Mesenchymal stem cell (in vitro differentiated cells and primary cell): Measurements from ENCODE around the gene SLC6A8. TPM values are rescaled to one million over a fixed set of nuclear protein-coding genes. Genes with fewer than 3 reads are reported as not detected.

Source experiments
- DNase-seq: peaks from one replicate; pipeline ENCODE4 v3.0.0-alpha.2; 2013
- H2AFZ ChIP-seq: one replicate; pipeline ENCODE4 v1.6.1; 2013; ENCODE audit warnings: low read depth, mild to moderate bottlenecking, control low read depth, inconsistent platforms, low read length, moderate library complexity
- H2AK5ac ChIP-seq: 2 replicates; pipeline ENCODE4 v1.6.1; 2013; ENCODE audit warnings: low read length, moderate library complexity, mild to moderate bottlenecking, inconsistent platforms; ENCODE audit not compliant: severe bottlenecking
- H2BK120ac ChIP-seq: one replicate; pipeline ENCODE4 v1.6.1; 2013; ENCODE audit warnings: low read depth, mild to moderate bottlenecking, inconsistent platforms, low read length, moderate library complexity
- H2BK12ac ChIP-seq, 2 experiments: one replicate each; pipeline ENCODE4 v1.6.1; 2013; ENCODE audit warnings: inconsistent platforms in 2 of 2, low read length in 2 of 2, mild to moderate bottlenecking in 2 of 2, moderate library complexity in 2 of 2, control low read depth in 1 of 2
- H2BK15ac ChIP-seq: one replicate; pipeline ENCODE4 v1.6.1; 2013; ENCODE audit warnings: mild to moderate bottlenecking, low read depth, inconsistent platforms; ENCODE audit not compliant: poor library complexity, severe bottlenecking
- H2BK5ac ChIP-seq: 2 replicates; pipeline ENCODE4 v1.6.1; 2013; ENCODE audit warnings: low read depth, mild to moderate bottlenecking, low read length, control low read depth, inconsistent platforms; ENCODE audit not compliant: poor library complexity, severe bottlenecking
- H3K14ac ChIP-seq, 2 experiments: one replicate each; pipeline ENCODE4 v1.6.1; 2013; ENCODE audit warnings: inconsistent platforms in 2 of 2, low read length in 2 of 2, control low read depth in 1 of 2, mild to moderate bottlenecking in 1 of 2, moderate library complexity in 1 of 2
- H3K18ac ChIP-seq, 2 experiments: one replicate each; pipeline ENCODE4 v1.6.1; 2013; ENCODE audit warnings: inconsistent platforms in 2 of 2, low read length in 2 of 2, control low read depth in 1 of 2, low read depth in 1 of 2, mild to moderate bottlenecking in 1 of 2
- H3K23ac ChIP-seq, 2 experiments: one replicate each; pipeline ENCODE4 v1.6.1; 2013; ENCODE audit warnings: inconsistent platforms in 2 of 2, low read length in 2 of 2, mild to moderate bottlenecking in 2 of 2, moderate library complexity in 2 of 2, control low read depth in 1 of 2
- H3K27ac ChIP-seq: 2 replicates; pipeline ENCODE4 v1.5.1; 2013; ENCODE audit warnings: mild to moderate bottlenecking, moderate library complexity, low read length, control low read depth, inconsistent platforms; ENCODE audit not compliant: poor library complexity, severe bottlenecking
- H3K27me3 ChIP-seq, 2 experiments: 2 replicates each; pipeline versions ENCODE4 v1.6.1 to v1.7.0; 2013; ENCODE audit warnings: low read length in 2 of 2, mild to moderate bottlenecking in 2 of 2, moderate library complexity in 2 of 2, control low read depth in 1 of 2, inconsistent platforms in 1 of 2; ENCODE audit not compliant: control insufficient read depth in 1 of 2, insufficient read depth in 1 of 2
- H3K36me3 ChIP-seq, 2 experiments: 2 replicates each; pipeline versions ENCODE4 v1.6.1 to v1.7.0; 2013; ENCODE audit warnings: low read length in 2 of 2, control low read depth in 1 of 2, inconsistent platforms in 1 of 2, low read depth in 1 of 2, mild to moderate bottlenecking in 1 of 2; ENCODE audit not compliant: insufficient read depth in 2 of 2, control insufficient read depth in 1 of 2
- H3K4ac ChIP-seq, 2 experiments: one replicate each; pipeline ENCODE4 v1.6.1; 2013; ENCODE audit warnings: inconsistent platforms in 2 of 2, low read length in 2 of 2, mild to moderate bottlenecking in 2 of 2, moderate library complexity in 2 of 2, control low read depth in 1 of 2, low read depth in 1 of 2
- H3K4me1 ChIP-seq: 2 replicates; pipeline ENCODE4 v1.6.1; 2013; ENCODE audit warnings: low read depth, low read length, control low read depth; ENCODE audit not compliant: control insufficient read depth, insufficient read depth
- H3K4me2 ChIP-seq: 2 replicates; pipeline ENCODE4 v1.6.1; 2013; ENCODE audit warnings: low read length, mild to moderate bottlenecking, inconsistent platforms; ENCODE audit not compliant: poor library complexity, severe bottlenecking
- H3K4me3 ChIP-seq, 2 experiments: 2 replicates each; pipeline versions ENCODE4 v1.5.1 to v1.7.0; 2013; ENCODE audit warnings: low read length in 2 of 2, mild to moderate bottlenecking in 2 of 2, control low read depth in 1 of 2, low read depth in 1 of 2; ENCODE audit not compliant: insufficient read depth in 1 of 2
- H3K79me1 ChIP-seq: replicated peaks from 2 replicates; pipeline ENCODE4 v1.6.1; 2013; ENCODE audit warnings: mild to moderate bottlenecking, control low read depth, low read length, inconsistent platforms; ENCODE audit not compliant: poor library complexity, severe bottlenecking
- H3K9ac ChIP-seq: 2 replicates; pipeline ENCODE4 v1.7.0; 2013; ENCODE audit warnings: mild to moderate bottlenecking, low read length, moderate library complexity
- H3K9me3 ChIP-seq: 2 replicates; pipeline ENCODE4 v1.7.0; 2013; ENCODE audit warnings: mild to moderate bottlenecking, low read length; ENCODE audit not compliant: control insufficient read depth
- H4K8ac ChIP-seq: one replicate; pipeline ENCODE4 v1.6.1; 2013; ENCODE audit warnings: inconsistent platforms, mild to moderate bottlenecking, low read length, moderate library complexity
- H4K91ac ChIP-seq: one replicate; pipeline ENCODE4 v1.6.1; 2013; ENCODE audit warnings: mild to moderate bottlenecking, low read length, inconsistent platforms
- WGBS: methylation state at CpG from one replicate; pipeline ENCODE4 v1.1.7; 2013; ENCODE audit warnings: mixed read lengths; 5-methylcytosine and 5-hydroxymethylcytosine counted together
- polyA plus RNA-seq, 2 experiments: library from polyadenylated mRNA; stranded (reverse); fragments of 200-250 nt; gene quantifications; one replicate each; pipeline ENCODE4 v1.2.3, GENCODE V29; 2013

Gene SLC6A8
- polyA plus RNA-seq (2013, experiment 1 of 2): 26.1 TPM
- 26.0 TPM for polyA plus RNA-seq (2013, experiment 2 of 2)

DNA sequence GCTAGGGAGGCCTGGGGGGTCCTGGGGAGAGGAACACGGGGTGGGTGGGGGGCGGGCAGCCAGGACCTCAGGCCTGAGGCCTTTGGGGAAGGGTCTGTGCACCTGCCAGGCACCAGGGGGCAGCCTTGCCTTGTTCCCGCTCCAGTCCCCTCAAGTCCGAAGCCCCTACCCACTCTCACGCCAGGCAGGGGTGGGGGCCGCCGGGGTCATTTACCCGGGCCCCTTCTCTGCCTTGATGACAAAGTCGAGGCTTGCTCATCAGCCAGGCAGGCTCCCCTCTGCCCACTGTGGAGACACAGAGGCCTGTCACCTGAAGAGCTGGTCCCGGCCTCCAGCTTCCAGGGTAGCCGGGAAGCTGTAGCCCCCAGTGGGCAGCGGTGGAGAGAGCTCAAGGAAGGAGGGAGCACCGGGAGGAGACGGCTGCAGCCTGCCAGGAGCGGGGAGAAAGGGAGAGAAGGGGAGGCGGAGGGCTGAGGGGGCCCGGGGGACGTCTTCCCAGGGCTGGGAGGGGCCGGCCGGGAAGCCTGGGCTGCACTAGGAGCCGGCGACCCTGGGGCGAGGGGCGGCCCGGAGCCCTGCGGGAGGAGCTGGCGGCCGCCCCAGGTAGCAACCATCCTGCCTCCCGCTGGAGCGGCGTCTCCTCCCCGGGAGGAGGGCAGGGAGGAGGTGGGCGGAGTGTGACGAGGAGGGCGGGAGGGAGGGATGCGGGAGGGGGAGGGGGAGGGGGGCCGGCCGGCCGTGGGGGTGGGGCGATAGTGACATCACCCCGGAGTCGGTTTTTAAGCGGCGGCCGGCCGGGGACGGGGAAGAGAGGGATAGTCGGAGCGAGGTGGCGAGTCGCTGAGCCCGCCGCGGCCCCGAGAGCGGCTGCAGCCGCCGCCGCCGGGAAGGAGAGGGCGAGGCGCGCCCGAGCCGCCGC, at the start of gene SLC6A8:
SLC6A8 (plus strand) TSS at position 806 of the 919 bp plus-strand sequence. CDS start 649 bp downstream, outside the sequence.
- H2BK12ac ChIP-seq: no peak within 1 kb of the TSS

GRCh38 chrX:153638041-153638371, 49.7 kb upstream of the SLC6A8 start:
- H2BK12ac ChIP-seq: no peak overlapping the region
- H3K27ac ChIP-seq: no peak overlapping the region
- peak overlapping the region in 1 of 2 experiments; percentile 28 for H3K14ac ChIP-seq
- no peak overlapping the region for H2BK120ac ChIP-seq
- peaks cover 11% of the 10 kb centered on the region for H3K4me1 ChIP-seq
- H3K4me3 ChIP-seq: no peak overlapping the region
- no peak overlapping the region for H2AFZ ChIP-seq
- peaks cover 16 to 79% of the 10 kb centered on the region in 2 experiments for H3K27me3 ChIP-seq
- H2BK5ac ChIP-seq: no peak overlapping the region
- no peak for DNase-seq
- H4K8ac ChIP-seq: no peak overlapping the region
- no peak overlapping the region for H2AK5ac ChIP-seq
- no peak overlapping the region for H3K18ac ChIP-seq
- no peaks in the 10 kb centered on the region for H3K79me1 ChIP-seq
- no peak overlapping the region for H3K4me2 ChIP-seq
- H3K36me3 ChIP-seq: no peaks in the 10 kb centered on the region
- no peak overlapping the region for H3K4ac ChIP-seq
- H4K91ac ChIP-seq: no peak overlapping the region
- no peaks in the 10 kb centered on the region for H3K9me3 ChIP-seq
- WGBS: 77% methylated on average over 6 of the region's 6 CpGs
- H2BK15ac ChIP-seq: no peak overlapping the region
- no peak overlapping the region for H3K23ac ChIP-seq
- H3K9ac ChIP-seq: no peak overlapping the region

More for the DNA sequence above, at the start of gene SLC6A8:
- no peak within 1 kb of the TSS for H4K91ac ChIP-seq
- peak within 1 kb of the TSS in 1 of 2 experiments; percentile 64 for H3K4me3 ChIP-seq
- no peak within 1 kb of the TSS for H3K9ac ChIP-seq
- no peaks in the 10 kb centered on the region for H3K79me1 ChIP-seq
- H4K8ac ChIP-seq: no peak within 1 kb of the TSS
- H3K4me1 ChIP-seq: peaks cover 16% of the 10 kb centered on the region
- peak within 1 kb of the TSS; percentile 63 for H3K4me2 ChIP-seq
- H2BK5ac ChIP-seq: no peak within 1 kb of the TSS
- H3K4ac ChIP-seq: peak within 1 kb of the TSS in 1 of 2 experiments; percentile 61
- peaks cover 11 to 21% of the 10 kb centered on the region in 2 experiments for H3K27me3 ChIP-seq
- no peak within 1 kb of the TSS for H2AK5ac ChIP-seq
- no peak within 1 kb of the TSS for H2BK120ac ChIP-seq
- peaks cover 5% of the 10 kb centered on the region for H3K9me3 ChIP-seq
- peak; percentile 56 for DNase-seq
- H3K14ac ChIP-seq: no peak within 1 kb of the TSS
- H3K36me3 ChIP-seq: peaks cover 0 to 5% of the 10 kb centered on the region in 2 experiments
- H2BK15ac ChIP-seq: no peak within 1 kb of the TSS
- H3K27ac ChIP-seq: no peak within 1 kb of the TSS
- 3% methylated on average over 11 of the region's 66 CpGs for WGBS
- peak within 1 kb of the TSS in 1 of 2 experiments; percentile 80 for H3K18ac ChIP-seq
- H2AFZ ChIP-seq: no peak within 1 kb of the TSS
- no peak within 1 kb of the TSS for H3K23ac ChIP-seq

DNA sequence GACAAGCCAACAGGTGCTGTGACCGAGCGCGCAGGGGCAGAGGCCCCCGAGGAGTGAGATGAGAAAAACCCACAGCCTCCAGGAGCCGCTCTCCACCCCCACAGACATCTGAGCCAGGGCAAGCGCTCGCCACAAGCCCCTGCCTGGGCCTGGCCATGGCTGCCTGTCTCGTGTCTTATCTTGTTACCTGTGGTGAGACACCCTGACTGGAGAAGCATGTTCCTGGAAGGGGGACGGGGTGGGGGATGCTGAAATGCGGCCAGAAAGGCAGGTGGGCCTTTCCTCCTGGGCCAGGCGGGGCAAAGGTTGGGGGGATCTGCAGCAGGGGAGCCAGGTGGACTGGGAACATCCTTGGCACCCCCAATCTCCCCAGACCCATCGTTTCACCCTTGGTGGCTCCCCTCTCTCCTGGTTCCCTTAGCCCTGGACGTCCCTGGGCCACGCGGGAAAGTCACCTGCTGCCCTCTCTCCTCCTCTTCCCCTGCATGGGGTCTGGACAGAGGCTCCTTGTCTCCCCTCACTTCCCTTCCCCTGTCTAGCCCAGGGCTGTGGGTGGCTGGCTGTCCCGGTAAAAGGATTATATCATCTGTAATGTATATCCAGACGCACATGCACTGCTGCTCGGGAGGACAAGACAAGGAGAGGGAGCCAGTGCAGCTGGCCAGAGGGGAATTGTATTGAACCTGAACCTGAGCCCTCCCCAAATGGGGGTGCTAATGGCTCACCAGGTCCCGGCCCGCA, 49.1 kb upstream of the SLC6A8 start:
- no peak overlapping the region for H4K91ac ChIP-seq
- H3K36me3 ChIP-seq: no peaks in the 10 kb centered on the region
- H2BK5ac ChIP-seq: no peak overlapping the region
- no peak overlapping the region for H2AK5ac ChIP-seq
- no peak overlapping the region for H3K27ac ChIP-seq
- no peak overlapping the region for H3K4me3 ChIP-seq
- H3K18ac ChIP-seq: no peak overlapping the region
- no peaks in the 10 kb centered on the region for H3K9me3 ChIP-seq
- H3K4ac ChIP-seq: no peak overlapping the region
- WGBS: 67% methylated on average over 10 of the region's 20 CpGs
- no peak overlapping the region for H3K4me2 ChIP-seq
- no peak overlapping the region for H3K9ac ChIP-seq
- H2BK12ac ChIP-seq: no peak overlapping the region
- peaks cover 17% of the 10 kb centered on the region for H3K4me1 ChIP-seq
- no peak overlapping the region for H4K8ac ChIP-seq
- no peak overlapping the region for H2AFZ ChIP-seq
- H3K23ac ChIP-seq: no peak overlapping the region
- no peak for DNase-seq
- H2BK15ac ChIP-seq: no peak overlapping the region
- no peak overlapping the region for H3K14ac ChIP-seq
- no peak overlapping the region for H2BK120ac ChIP-seq
- H3K27me3 ChIP-seq: peaks cover 22 to 84% of the 10 kb centered on the region in 2 experiments
- no peaks in the 10 kb centered on the region for H3K79me1 ChIP-seq
